ENCODE results near the gene APOB.

- TF ChIP-seq CTCF (IDR thresholded peaks at IDR 0.05), result no peak
- no peak for TF ChIP-seq POLR2A (IDR thresholded peaks at IDR 0.05)
Measured at GRCh38 chr2:21046506-21046905, 2.6 kb upstream of the APOB start.
